Right atrium auricular region (tissue), 2 donors: ENCODE results near the gene PCDHGC3. TPM values are rescaled to one million over a fixed set of nuclear protein-coding genes. Genes with fewer than 3 reads are reported as not detected.

ENCODE experiments used
- DNase-seq: peaks from one replicate; pipeline ENCODE4 v3.0.0-alpha.2; 2019; ENCODE audit warnings: low spot score
- H3K27ac ChIP-seq, 2 donors: fragments of 200-600 bp; sonication (generic); 1 replicate in 1 of 2; 2 replicates in 1 of 2; pipeline ENCODE4 v1.5.1; 2016 to 2019
- H3K27me3 ChIP-seq, 2 donors: fragments of 200-600 bp; sonication (generic); one replicate each; pipeline versions ENCODE4 v1.5.1 to v1.6.0; 2017 to 2019
- H3K36me3 ChIP-seq: fragments of 200-600 bp; sonication (generic); one replicate; pipeline ENCODE4 v1.5.1; 2016
- H3K4me1 ChIP-seq, 2 donors: fragments of 200-600 bp; sonication (generic); one replicate each; pipeline versions ENCODE4 v1.5.1 to v1.6.0; 2017 to 2019
- H3K4me3 ChIP-seq, 2 donors: fragments of 200-600 bp; sonication (generic); 1 replicate in 1 of 2; 2 replicates in 1 of 2; pipeline ENCODE4 v1.5.1; 2017 to 2019; ENCODE audit warnings: mild to moderate bottlenecking in 1 of 2, moderate library complexity in 1 of 2
- H3K9me3 ChIP-seq, 2 donors: fragments of 200-600 bp; sonication (generic); one replicate each; pipeline ENCODE4 v1.5.1; 2019
- CTCF ChIP-seq, 2 donors: fragments of 200-600 bp; sonication (generic); IDR thresholded peaks; one replicate each; pipeline ENCODE4 v1.5.1; 2019; ENCODE audit warnings: antibody characterized with exemption in 2 of 2
- total RNA-seq, 2 donors: library from RNA; depleted of rRNA; stranded (reverse); fragments of >200 nt; gene quantifications; one replicate each; pipeline ENCODE4 v1.1.0, GENCODE V29; 2016

The PCDHGC3 gene
- total RNA-seq, 2 donors from 2014 or later: 24.1 to 38.3 TPM

DNA sequence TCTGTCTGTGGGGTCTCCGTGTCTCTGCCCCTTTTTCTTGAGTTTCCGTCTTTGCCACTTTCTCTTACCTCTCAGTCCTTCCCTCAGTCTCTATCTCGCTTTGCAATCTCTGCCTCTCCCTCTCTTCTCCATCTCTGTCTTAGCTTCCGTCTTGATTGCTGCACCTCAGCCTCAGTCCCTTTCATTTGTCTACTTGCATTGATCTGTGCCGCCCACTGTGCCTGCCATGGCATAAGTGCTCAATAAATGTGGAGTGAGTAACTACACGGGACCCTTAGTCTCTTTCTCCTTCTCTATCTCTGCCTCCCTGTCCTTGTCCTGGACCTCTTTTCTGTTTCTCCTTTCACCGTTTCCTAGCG lies 19.7 kb downstream of the PCDHGC3 start:
- Histone ChIP-seq H3K4me1 (peaks cover 0 to 29% of the 10 kb centered on the region in 2 donors), H3K27me3 (no peaks in the 10 kb centered on the region), H3K4me3 (no peak overlapping the region), H3K36me3 (peaks cover 10% of the 10 kb centered on the region), H3K9me3 (no peaks in the 10 kb centered on the region), H3K27ac (no peak overlapping the region)
- DNase-seq: no peak
- TF ChIP-seq CTCF (IDR thresholded peaks at IDR 0.05): no peak

GRCh38 chr5:141496038-141496437 lies 20.3 kb downstream of the PCDHGC3 start:
- Histone ChIP-seq H3K9me3 (no peaks in the 10 kb centered on the region), H3K4me3 (no peak overlapping the region), H3K27ac (no peak overlapping the region), H3K27me3 (no peaks in the 10 kb centered on the region), H3K36me3 (peaks cover 6% of the 10 kb centered on the region), H3K4me1 (peaks cover 0 to 29% of the 10 kb centered on the region in 2 donors)
- DNase-seq: no peak
- TF ChIP-seq CTCF (IDR thresholded peaks at IDR 0.05): no peak

DNA sequence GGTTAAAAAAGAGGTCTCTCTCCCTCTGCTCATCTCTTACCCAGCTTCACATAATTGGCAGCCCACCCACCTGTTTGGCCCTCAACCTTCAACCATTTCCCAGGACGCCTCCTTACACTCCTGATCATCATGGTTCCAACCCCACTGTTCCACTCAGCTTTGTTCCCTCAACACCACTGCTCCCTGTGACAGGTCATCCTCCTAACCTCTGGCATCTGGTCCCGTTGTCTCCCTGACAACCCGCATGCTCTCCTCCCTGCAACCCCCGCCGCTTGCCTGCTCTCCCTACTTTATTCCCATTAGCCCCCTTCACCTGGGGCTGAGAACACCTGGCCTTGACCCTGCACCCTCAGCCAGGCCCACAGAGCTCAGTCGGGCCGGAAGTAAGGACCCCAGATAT lies 26.0 kb downstream of the PCDHGC3 start:
- Histone ChIP-seq H3K4me1 (peaks cover 0 to 5% of the 10 kb centered on the region in 2 donors), H3K36me3 (peaks cover 22% of the 10 kb centered on the region), H3K9me3 (no peaks in the 10 kb centered on the region), H3K27ac (no peak overlapping the region), H3K4me3 (no peak overlapping the region), H3K27me3 (no peaks in the 10 kb centered on the region)
- no peak for TF ChIP-seq CTCF (IDR thresholded peaks at IDR 0.05)
- no peak for DNase-seq

- H3K9me3 ChIP-seq: no peaks in the 10 kb centered on the region
- no peak overlapping the region for H3K4me3 ChIP-seq
- H3K4me1 ChIP-seq: peaks cover 0 to 24% of the 10 kb centered on the region in 2 donors
- peaks cover 26% of the 10 kb centered on the region for H3K36me3 ChIP-seq
- H3K27me3 ChIP-seq: no peaks in the 10 kb centered on the region
- no peak for DNase-seq
- no peak for TF ChIP-seq CTCF (IDR thresholded peaks at IDR 0.05)
- H3K27ac ChIP-seq: no peak overlapping the region
Observed at GRCh38 chr5:141503681-141504080, 27.9 kb downstream of the PCDHGC3 start.

GRCh38 chr5:141504216-141504615 lies 28.4 kb downstream of the PCDHGC3 start:
- H3K36me3 ChIP-seq: peaks cover 26% of the 10 kb centered on the region
- no peaks in the 10 kb centered on the region for H3K9me3 ChIP-seq
- no peak overlapping the region for H3K4me3 ChIP-seq
- no peak for DNase-seq
- TF ChIP-seq CTCF (IDR thresholded peaks at IDR 0.05): no peak
- H3K27ac ChIP-seq: no peak overlapping the region
- peaks cover 0 to 30% of the 10 kb centered on the region in 2 donors for H3K4me1 ChIP-seq
- H3K27me3 ChIP-seq: no peaks in the 10 kb centered on the region

DNA sequence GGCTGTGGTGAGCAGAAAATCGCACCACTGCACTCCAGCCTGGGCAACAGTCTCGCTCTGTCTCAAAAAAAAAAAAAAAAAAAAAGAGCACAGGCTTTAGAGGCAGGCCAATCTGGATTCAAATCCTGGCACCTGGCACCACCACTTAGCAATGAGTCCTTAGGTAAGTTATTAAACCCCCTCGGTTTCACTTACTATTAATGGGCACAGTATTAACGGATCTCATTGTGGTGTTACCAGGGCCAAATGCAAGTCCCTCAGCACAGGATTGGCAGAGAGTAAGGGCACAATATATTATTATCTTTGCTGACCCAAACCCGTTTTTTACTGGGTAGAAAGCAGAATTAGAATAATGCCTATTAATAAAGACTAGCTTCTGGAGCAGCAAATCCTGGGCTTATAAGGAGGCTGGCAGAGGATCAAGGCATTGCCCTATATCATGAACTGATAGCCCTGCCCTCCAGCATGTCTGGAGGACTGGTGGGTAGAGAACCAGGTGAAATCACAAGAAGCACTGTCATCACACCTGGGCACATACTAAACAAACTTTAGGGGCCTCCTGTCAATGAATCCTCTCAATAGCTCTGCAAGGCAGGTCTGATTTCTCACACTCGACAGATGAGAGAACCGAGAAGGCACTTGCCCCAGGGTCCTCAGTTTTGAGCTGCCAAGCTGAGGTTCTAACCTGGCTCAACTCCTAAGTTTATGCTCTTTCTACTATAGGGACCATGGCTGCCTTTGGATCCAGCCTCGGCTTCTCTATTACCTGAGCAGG lies 30.8 kb downstream of the PCDHGC3 start:
- no peaks in the 10 kb centered on the region for H3K27me3 ChIP-seq
- DNase-seq: no peak
- TF ChIP-seq CTCF (IDR thresholded peaks at IDR 0.05): no peak
- H3K36me3 ChIP-seq: peaks cover 30% of the 10 kb centered on the region
- peak overlapping the region; percentile 85 to 87 for H3K27ac ChIP-seq
- H3K4me1 ChIP-seq: peaks cover 0 to 40% of the 10 kb centered on the region in 2 donors
- no peaks in the 10 kb centered on the region for H3K9me3 ChIP-seq
- no peak overlapping the region for H3K4me3 ChIP-seq
